GOT3 (cell line): ENCODE data around the gene ENTPD8.
"Not testable (repeated sequence)": the region's sequence is repeated elsewhere in the genome, so short reads cannot be mapped to it uniquely, and the experiment has no call there.

ENCODE experiments used
- DNase-seq: peaks from one replicate; lab custom pipeline; 2025; ENCODE audit warnings: mixed read lengths; lab: John Stamatoyannopoulos, UW

ENTPD8 gene

GRCh38 chr9:137475666-137476065 is 34.5 kb upstream of the ENTPD8 start:
- no peak for DNase-seq

- no peak for DNase-seq
Observed at GRCh38 chr9:137474271-137474670, 33.1 kb upstream of the ENTPD8 start.

GRCh38 chr9:137470785-137471184 is 29.6 kb upstream of the ENTPD8 start:
- DNase-seq, result no peak

GRCh38 chr9:137467896-137468295 is 26.7 kb upstream of the ENTPD8 start:
- DNase-seq, result no peak

- DNase-seq, result no peak
Observed at GRCh38 chr9:137467161-137467581, 26.0 kb upstream of the ENTPD8 start.

GRCh38 chr9:137466389-137467085 is 25.4 kb upstream of the ENTPD8 start:
- not testable (repeated sequence) for DNase-seq

GRCh38 chr9:137465720-137466388 is 24.7 kb upstream of the ENTPD8 start:
- DNase-seq, result no peak

- DNase-seq, result no peak
Observed at GRCh38 chr9:137465000-137465719, 24.0 kb upstream of the ENTPD8 start.

- no peak for DNase-seq
Observed at GRCh38 chr9:137464291-137464999, 23.3 kb upstream of the ENTPD8 start.

- no peak for DNase-seq
Observed at GRCh38 chr9:137463931-137464290, 22.8 kb upstream of the ENTPD8 start.

GRCh38 chr9:137462986-137463930 is 22.1 kb upstream of the ENTPD8 start:
- DNase-seq, result no peak

GRCh38 chr9:137462396-137462985 is 21.3 kb upstream of the ENTPD8 start:
- no peak for DNase-seq

- DNase-seq, result no peak
Observed at GRCh38 chr9:137461663-137462395, 20.7 kb upstream of the ENTPD8 start.

GRCh38 chr9:137461316-137461662 is 20.1 kb upstream of the ENTPD8 start:
- DNase-seq, result no peak

GRCh38 chr9:137460363-137461315 is 19.5 kb upstream of the ENTPD8 start:
- no peak for DNase-seq

- no peak for DNase-seq
Observed at GRCh38 chr9:137459601-137460362, 18.6 kb upstream of the ENTPD8 start.

- DNase-seq, result peak; percentile 44
Observed at GRCh38 chr9:137459152-137459600, 18.0 kb upstream of the ENTPD8 start, which contains the start of gene NSMF. Gene NSMF, minus strand, starts transcription at chr9:137459334. Its CDS starts 232 bp downstream, at chr9:137459102.
